NB4 (cell line): Measurements from ENCODE around the gene SGMS1.

Experiments used
- CTCF ChIP-seq: IDR thresholded peaks from one replicate; pipeline ENCODE4 v1.5.1; 2012; ENCODE audit warnings: low read depth, low read length
- MYC ChIP-seq: IDR thresholded peaks from 2 replicates; pipeline ENCODE4 v1.6.1; 2011; ENCODE audit warnings: low read depth, low read length
- POLR2A ChIP-seq: IDR thresholded peaks from 2 replicates; pipeline ENCODE4 v1.6.1; 2011; ENCODE audit warnings: mild to moderate bottlenecking; ENCODE audit not compliant: insufficient read length; ENCODE audit errors: extremely low read depth
- TF ChIP-seq, protein P1 (sequence below): IDR thresholded peaks from 2 replicates; pipeline ENCODE4 v1.6.1; 2011; ENCODE audit warnings: low read depth, low read length

GRCh38 chr10:50576245-50576815 lies 47.4 kb downstream of the SGMS1 start:
- TF ChIP-seq CTCF (no peak), POLR2A (no peak), MYC (no peak)
- TF ChIP-seq, protein P1, sequence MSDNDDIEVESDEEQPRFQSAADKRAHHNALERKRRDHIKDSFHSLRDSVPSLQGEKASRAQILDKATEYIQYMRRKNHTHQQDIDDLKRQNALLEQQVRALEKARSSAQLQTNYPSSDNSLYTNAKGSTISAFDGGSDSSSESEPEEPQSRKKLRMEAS = no peak
